Liver (tissue), 9 donors: Measurements from ENCODE around the gene NAXD. TPM values are rescaled to one million over a fixed set of nuclear protein-coding genes. Genes with fewer than 3 reads are reported as not detected.

ENCODE experiments used
- DNase-seq: peaks from one replicate; pipeline ENCODE4 v3.0.0-alpha.2; 2017; ENCODE audit warnings: low spot score
- H3K27ac ChIP-seq, 2 donors: one replicate each; pipeline ENCODE4 v1.7.0; 2013; ENCODE audit warnings: inconsistent platforms in 2 of 2, low read length in 2 of 2, control low read depth in 1 of 2, low read depth in 1 of 2, mild to moderate bottlenecking in 1 of 2
- H3K27me3 ChIP-seq, 4 donors: one replicate each; pipeline versions ENCODE4 v1.6.1 to v1.7.0; 2013; ENCODE audit warnings: low read length in 3 of 4, inconsistent platforms in 1 of 4, mild to moderate bottlenecking in 1 of 4, moderate library complexity in 1 of 4; ENCODE audit not compliant: control insufficient read depth in 4 of 4, insufficient read depth in 4 of 4
- H3K36me3 ChIP-seq, 4 donors: one replicate each; pipeline versions ENCODE4 v1.6.1 to v1.7.0; 2013; ENCODE audit warnings: low read length in 3 of 4, mild to moderate bottlenecking in 3 of 4, low read depth in 1 of 4, moderate library complexity in 1 of 4; ENCODE audit not compliant: control insufficient read depth in 4 of 4, insufficient read depth in 3 of 4
- H3K4me1 ChIP-seq, 4 donors: one replicate each; pipeline versions ENCODE4 v1.6.1 to v1.7.0; 2013; ENCODE audit warnings: low read length in 3 of 4, mild to moderate bottlenecking in 3 of 4, moderate library complexity in 1 of 4; ENCODE audit not compliant: control insufficient read depth in 4 of 4, insufficient read depth in 4 of 4
- H3K4me3 ChIP-seq, 3 donors: one replicate each; pipeline versions ENCODE4 v1.6.1 to v1.7.0; 2013; ENCODE audit warnings: low read length in 3 of 3, control low read depth in 1 of 3, low read depth in 1 of 3, mild to moderate bottlenecking in 1 of 3
- H3K9ac ChIP-seq, 2 donors: one replicate each; pipeline ENCODE4 v1.7.0; 2013; ENCODE audit warnings: low read length in 2 of 2, mild to moderate bottlenecking in 2 of 2, moderate library complexity in 2 of 2, control low read depth in 1 of 2, low read depth in 1 of 2
- H3K9me3 ChIP-seq, 4 donors: one replicate each; pipeline versions ENCODE4 v1.6.1 to v1.7.0; 2013; ENCODE audit warnings: low read length in 3 of 4; ENCODE audit not compliant: control insufficient read depth in 4 of 4
- ATF3 ChIP-seq: IDR thresholded peaks from 2 replicates; pipeline ENCODE4 v1.6.1; 2016; ENCODE audit warnings: antibody characterized with exemption
- CTCF ChIP-seq: fragments of 150-350 bp; IDR thresholded peaks from 2 replicates; pipeline ENCODE4 v1.5.1; 2017; ENCODE audit warnings: improper control_type of control experiment, low read depth, low read length; ENCODE audit not compliant: missing input control
- FOXA2 ChIP-seq: IDR thresholded peaks from 2 replicates; pipeline ENCODE4 v1.6.1; 2016; ENCODE audit warnings: antibody characterized with exemption
- HNF4A ChIP-seq, 2 donors: conservative IDR thresholded peaks; 2 replicates each; pipeline ENCODE4 v1.6.1; 2016; ENCODE audit warnings: antibody characterized with exemption in 2 of 2, mild to moderate bottlenecking in 2 of 2
- JUND ChIP-seq, 2 donors: IDR thresholded peaks; 2 replicates each; pipeline ENCODE4 v1.6.1; 2016; ENCODE audit warnings: antibody characterized with exemption in 2 of 2
- MAX ChIP-seq: IDR thresholded peaks from 2 replicates; pipeline ENCODE4 v1.6.1; 2016; ENCODE audit warnings: antibody characterized with exemption
- RAD21 ChIP-seq, 2 donors: IDR thresholded peaks; 2 replicates each; pipeline ENCODE4 v1.6.1; 2016; ENCODE audit warnings: antibody characterized with exemption in 2 of 2, mild to moderate bottlenecking in 2 of 2
- REST ChIP-seq: IDR thresholded peaks from 2 replicates; pipeline ENCODE4 v1.6.1; 2016; ENCODE audit warnings: antibody characterized with exemption, mild to moderate bottlenecking
- RXRA ChIP-seq, 2 donors: IDR thresholded peaks; 2 replicates each; pipeline ENCODE4 v1.6.1; 2017 to 2018; ENCODE audit warnings: antibody characterized with exemption in 2 of 2, mild to moderate bottlenecking in 1 of 2
- TAF1 ChIP-seq: conservative IDR thresholded peaks from 2 replicates; pipeline ENCODE4 v1.6.1; 2016; ENCODE audit warnings: antibody characterized with exemption, mild to moderate bottlenecking
- ZBTB33 ChIP-seq: IDR thresholded peaks from 2 replicates; pipeline ENCODE4 v1.6.1; 2016; ENCODE audit warnings: antibody characterized with exemption
- WGBS: extraction: QIAGEN DNeasy Blood & Tissue Kit; methylation state at CpG from one replicate; pipeline ENCODE4 v1.1.7; 2013; 5-methylcytosine and 5-hydroxymethylcytosine counted together
- polyA plus RNA-seq, 2 donors: library from polyadenylated mRNA; stranded (reverse) in 1 of 2; unstranded in 1 of 2; fragments of 200-250 nt in 1 of 2; fragments of >200 nt in 1 of 2; fragmentation: Nextera tagmentation in 1 of 2; extraction: Ambion mirVana in 1 of 2; gene quantifications; one replicate each; pipeline versions ENCODE4 v1.2.1 to v1.2.3, GENCODE V29; 2013 to 2015
- total RNA-seq, 2 donors: library from RNA; depleted of rRNA; stranded (reverse); fragments of >200 nt; gene quantifications; one replicate each; pipeline ENCODE4 v1.2.3, GENCODE V29; 2014
- donor health status: healthy.
- donor health status: healthy.
- donor health status: healthy.
- donor health status: healthy.
- donor health status: healthy.

NAXD gene
- total and polyA plus RNA-seq, 4 donors: 19.0 to 40.5 (median 27.6) TPM

- Histone ChIP-seq H3K27me3 (no peaks in the 10 kb centered on the region), H3K9ac (no peak overlapping the region), H3K9me3 (no peaks in the 10 kb centered on the region), H3K27ac (no peak overlapping the region), H3K36me3 (peaks cover 18 to 56% (median 43%) of the 10 kb centered on the region in 4 donors), H3K4me3 (no peak overlapping the region), H3K4me1 (peaks cover 12 to 47% (median 25%) of the 10 kb centered on the region in 4 donors)
- TF ChIP-seq REST: no peak
- peak in 1 of 2 donors; percentile 25 for TF ChIP-seq HNF4A (conservative IDR thresholded peaks at IDR 0.05)
- TF ChIP-seq RXRA (IDR thresholded peaks at IDR 0.05): peak; percentile 49 to 62
- DNase-seq: no peak
- WGBS: 59% methylated on average over 6 of the region's 6 CpGs
These were observed 22.4 kb downstream of the NAXD start for GRCh38 chr13:110637747-110638146.

- TF ChIP-seq RXRA (IDR thresholded peaks at IDR 0.05): no peak
- no peak for TF ChIP-seq RAD21 (IDR thresholded peaks at IDR 0.05)
- H3K27me3 ChIP-seq: no peaks in the 10 kb centered on the region
- WGBS: 83% methylated on average over 23 of the region's 23 CpGs
- H3K4me1 ChIP-seq: peaks cover 12 to 52% (median 28%) of the 10 kb centered on the region in 4 donors
- H3K9ac ChIP-seq: no peak overlapping the region
- H3K4me3 ChIP-seq: no peak overlapping the region
- H3K9me3 ChIP-seq: no peaks in the 10 kb centered on the region
- no peak for DNase-seq
- peaks cover 18 to 56% (median 43%) of the 10 kb centered on the region in 4 donors for H3K36me3 ChIP-seq
- no peak overlapping the region for H3K27ac ChIP-seq
These were observed 22.9 kb downstream of the NAXD start for GRCh38 chr13:110638257-110638656.

- Histone ChIP-seq H3K9ac (no peak overlapping the region), H3K4me3 (no peak overlapping the region), H3K27me3 (no peaks in the 10 kb centered on the region), H3K4me1 (peaks cover 14 to 61% (median 36%) of the 10 kb centered on the region in 4 donors), H3K36me3 (peaks cover 18 to 55% (median 42%) of the 10 kb centered on the region in 4 donors), H3K9me3 (no peaks in the 10 kb centered on the region), H3K27ac (no peak overlapping the region)
- no peak for TF ChIP-seq HNF4A (conservative IDR thresholded peaks at IDR 0.05)
- no peak for TF ChIP-seq TAF1
- TF ChIP-seq FOXA2: peak; percentile 52
- no peak for TF ChIP-seq JUND (IDR thresholded peaks at IDR 0.05)
- no peak for DNase-seq
- WGBS: 83% methylated on average over 39 of the region's 39 CpGs
These were observed 23.8 kb downstream of the NAXD start for GRCh38 chr13:110638814-110639806.

- Histone ChIP-seq H3K27me3 (no peaks in the 10 kb centered on the region), H3K27ac (no peak overlapping the region), H3K9me3 (no peaks in the 10 kb centered on the region), H3K36me3 (peaks cover 18 to 46% (median 34%) of the 10 kb centered on the region in 4 donors), H3K4me1 (peaks cover 14 to 69% (median 44%) of the 10 kb centered on the region in 4 donors), H3K4me3 (no peak overlapping the region), H3K9ac (no peak overlapping the region)
- WGBS: 87% methylated on average over 5 of the region's 5 CpGs
- no peak for DNase-seq
- TF ChIP-seq CTCF (no peak), MAX (no peak), ATF3 (no peak), TAF1 (no peak), ZBTB33 (no peak)
These were observed 24.6 kb downstream of the NAXD start for GRCh38 chr13:110639935-110640334.
